Stimulated activated CD4-positive, alpha-beta T cell treated with anti-CD3 and anti-CD28 coated beads, Interleukin-12 subunit alpha, Interleukin-12 subunit beta, amount 100 ng/mL, for 48 hours (primary cell): ENCODE data around the gene TEX13D.
A peak's percentile ranks its signal among the peaks of the same experiment; 100 is the strongest.
"Not testable (repeated sequence)": the region's sequence is repeated elsewhere in the genome, so short reads cannot be mapped to it uniquely, and the experiment has no call there.

ENCODE experiments used
- DNase-seq, 3 donors: peaks; one replicate each; pipeline ENCODE4 v3.0.0-alpha.2; 2020; ENCODE audit warnings: low read depth in 2 of 3, low spot score in 1 of 3

TEX13D gene

DNA sequence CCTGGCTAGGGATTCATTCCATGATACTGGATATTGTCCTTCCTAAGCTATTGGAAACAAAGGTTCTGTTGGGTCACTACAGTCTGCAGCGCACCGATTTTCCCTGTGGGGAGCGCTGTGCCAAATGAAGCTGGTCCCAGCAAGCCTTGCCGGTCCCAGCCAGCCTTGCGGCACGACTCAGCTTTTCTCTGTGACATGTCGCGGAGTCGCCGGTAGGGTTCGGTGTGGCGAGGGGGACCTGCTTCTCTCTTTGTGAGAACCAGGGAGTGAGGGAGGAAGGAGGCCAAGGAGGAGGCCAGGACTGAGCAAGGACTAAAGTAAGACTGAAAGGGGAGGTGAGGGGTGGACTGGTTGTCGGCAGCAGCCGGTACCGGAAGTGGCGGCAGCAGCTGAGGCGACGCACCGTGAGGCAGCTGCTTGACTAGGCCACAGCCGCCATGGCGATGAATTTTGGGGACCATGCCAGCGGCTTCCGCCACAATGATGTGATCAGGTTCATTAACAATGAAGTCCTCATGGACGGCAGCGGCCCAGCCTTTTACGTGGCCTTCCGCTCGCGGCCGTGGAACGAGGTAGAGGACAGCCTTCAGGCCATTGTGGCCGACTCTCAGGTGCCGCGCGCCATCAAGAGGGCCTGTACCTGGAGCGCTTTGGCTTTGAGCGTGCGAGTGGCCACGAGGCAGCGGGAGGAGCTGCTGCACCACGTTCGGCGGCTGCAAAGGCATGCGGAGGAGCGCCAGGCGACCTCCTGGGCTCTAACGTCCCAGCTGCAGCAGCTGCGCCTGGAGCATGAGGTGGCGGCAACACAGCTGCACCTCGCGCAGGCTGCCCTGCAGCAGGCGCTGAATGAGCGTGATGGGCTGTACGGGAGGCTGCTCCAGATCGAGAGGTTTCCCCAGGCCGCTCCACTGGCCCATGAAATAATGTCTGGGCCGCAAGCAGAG, at the start of gene TEX13D:
Gene TEX13D, plus strand, starts transcription at position 180 of the 944 bp plus-strand sequence. Its CDS starts 258 bp downstream, at position 438.
- DNase-seq: no peak

DNA sequence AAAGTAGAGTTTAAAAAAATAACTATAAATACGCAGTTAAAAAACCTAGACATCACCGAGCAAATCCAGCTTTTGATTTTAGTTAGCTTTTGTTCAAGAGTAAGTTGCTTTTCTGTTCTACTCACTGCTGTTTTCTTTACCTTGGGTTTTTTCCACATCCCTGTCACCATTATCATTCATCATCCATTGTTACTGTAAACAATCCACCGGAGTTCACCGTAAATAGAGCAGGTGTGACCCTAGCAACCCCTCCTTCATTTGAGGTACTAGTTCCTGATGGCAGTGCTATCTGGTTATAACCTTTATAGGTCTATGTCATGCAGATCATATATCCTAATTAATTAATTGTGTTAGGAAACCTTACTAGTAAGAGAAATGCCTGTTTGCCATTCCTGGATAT, 43.0 kb upstream of the TEX13D start:
- no peak for DNase-seq

DNA sequence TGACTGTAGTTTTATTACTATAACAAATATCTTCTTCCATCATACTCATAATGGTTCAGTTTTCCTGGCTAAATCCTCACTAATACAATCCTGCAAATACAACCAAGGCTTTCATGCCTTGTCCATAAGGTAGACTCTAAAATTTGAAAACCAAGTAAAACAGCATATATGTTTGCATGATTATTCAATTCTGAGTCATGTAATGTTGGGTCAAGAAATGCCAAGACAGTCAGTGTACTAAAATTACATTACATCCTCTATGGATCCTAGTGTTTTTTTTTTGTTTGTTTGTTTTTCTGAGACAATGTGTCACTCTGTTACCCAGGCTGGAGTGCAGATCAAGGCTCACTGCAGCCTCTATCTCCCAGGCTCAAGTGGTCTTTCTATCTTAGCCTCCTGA, 38.6 kb upstream of the TEX13D start:
- DNase-seq: no peak

DNA sequence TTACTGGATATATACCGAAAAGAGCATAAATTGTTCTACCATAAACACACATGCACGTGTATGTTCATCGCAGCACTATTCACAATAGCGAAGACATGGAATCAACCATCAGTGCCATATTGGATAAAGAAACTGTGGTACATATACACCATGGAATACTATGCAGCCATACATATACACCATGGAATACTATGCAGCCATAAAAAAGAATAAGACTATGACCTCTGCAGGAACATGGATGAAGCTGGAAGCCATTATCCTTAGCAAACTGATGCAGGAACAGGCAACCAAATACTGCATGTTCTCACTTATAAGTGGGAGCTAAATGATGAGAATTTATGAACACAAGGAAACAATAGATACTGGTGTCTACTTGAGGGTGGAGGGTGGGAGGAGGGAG, 33.1 kb upstream of the TEX13D start:
- not testable (repeated sequence) for DNase-seq

DNA sequence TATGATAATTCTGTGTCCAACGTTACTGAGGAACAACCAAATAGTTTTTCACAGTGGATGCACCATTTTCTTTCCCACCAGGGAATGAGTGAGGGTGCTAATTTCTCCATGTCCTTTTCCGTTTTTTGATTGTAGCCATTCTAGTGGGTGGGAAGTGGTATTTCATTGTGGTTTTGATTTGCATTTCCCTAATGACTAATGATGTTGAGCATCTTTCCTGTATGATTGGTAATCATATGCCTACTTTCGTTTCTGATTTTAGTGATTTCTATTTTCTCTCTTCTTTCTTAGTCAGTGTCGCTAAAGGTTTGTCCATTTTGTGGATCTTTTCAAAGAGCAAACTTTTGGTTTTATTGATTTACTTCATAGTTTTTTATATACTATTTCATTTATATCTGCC, 32.1 kb upstream of the TEX13D start:
- DNase-seq: no peak

DNA sequence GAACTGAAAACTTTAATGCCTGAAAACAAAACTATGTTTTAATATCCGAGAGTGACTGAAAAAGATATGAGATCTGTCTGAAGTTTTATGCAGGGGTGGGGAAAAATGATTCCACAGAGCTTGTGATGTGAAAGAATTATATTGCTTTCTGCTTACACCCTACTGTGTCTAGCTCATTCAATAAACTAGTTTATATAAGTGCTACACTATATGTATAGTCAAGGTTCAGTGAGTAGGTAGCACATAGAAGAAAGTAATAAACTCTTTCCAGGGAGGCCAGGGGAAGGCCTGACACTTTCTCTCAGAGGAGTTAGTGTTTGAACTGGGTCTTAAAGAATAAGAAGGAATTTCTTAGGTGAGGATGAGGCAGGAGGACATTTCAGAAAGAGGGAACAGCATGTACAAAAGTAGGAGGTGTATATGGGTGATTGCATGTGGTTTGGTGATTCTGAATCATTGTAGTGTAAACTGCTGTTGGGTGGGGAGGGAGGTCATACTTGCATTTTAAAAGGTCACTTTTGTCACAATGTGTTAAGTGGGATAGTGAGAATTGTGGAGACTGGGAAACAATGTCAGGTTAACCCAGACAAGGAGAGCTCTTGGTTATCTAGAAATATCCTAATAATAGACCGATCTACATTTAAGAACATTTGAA, 25.1 kb upstream of the TEX13D start:
- DNase-seq: no peak

DNA sequence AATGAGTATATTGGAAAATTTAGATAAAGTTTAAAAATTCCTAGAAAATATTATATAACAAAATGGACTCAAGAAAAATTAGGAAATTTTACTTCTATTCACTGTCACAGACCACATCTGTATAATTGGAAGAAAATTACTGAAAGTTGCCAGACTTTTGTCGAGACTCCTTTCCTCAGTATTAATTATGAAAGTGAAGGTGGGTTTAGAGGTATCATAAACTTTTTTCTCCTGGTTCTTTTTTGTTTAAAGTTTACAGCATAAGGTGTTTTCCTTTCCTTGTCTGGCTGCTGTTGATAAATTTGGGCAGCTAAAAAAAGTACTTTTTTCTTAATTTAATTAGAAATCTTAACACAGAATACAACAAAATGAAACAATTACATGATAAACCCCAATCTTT, 6.7 kb upstream of the TEX13D start:
- no peak for DNase-seq

DNA sequence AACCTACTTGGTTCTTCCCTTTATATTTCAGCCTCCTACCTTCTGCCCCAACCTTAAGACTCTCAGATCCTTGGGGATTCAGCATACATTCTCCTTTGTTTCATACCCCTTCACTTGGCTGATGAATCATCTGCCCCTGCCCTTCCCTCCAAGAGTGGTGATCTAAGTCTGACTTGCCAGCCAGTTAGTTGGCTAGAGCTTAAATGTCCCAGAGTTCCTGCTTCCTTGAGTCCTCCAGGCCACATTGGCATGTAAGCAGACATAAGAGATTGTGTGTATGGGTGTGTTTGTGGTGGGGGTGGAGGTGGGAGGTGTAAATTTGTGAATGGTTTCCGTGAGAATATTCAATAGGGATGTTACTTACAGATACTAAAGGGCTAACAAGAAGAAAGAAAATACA, 3.7 kb upstream of the TEX13D start:
- no peak for DNase-seq

DNA sequence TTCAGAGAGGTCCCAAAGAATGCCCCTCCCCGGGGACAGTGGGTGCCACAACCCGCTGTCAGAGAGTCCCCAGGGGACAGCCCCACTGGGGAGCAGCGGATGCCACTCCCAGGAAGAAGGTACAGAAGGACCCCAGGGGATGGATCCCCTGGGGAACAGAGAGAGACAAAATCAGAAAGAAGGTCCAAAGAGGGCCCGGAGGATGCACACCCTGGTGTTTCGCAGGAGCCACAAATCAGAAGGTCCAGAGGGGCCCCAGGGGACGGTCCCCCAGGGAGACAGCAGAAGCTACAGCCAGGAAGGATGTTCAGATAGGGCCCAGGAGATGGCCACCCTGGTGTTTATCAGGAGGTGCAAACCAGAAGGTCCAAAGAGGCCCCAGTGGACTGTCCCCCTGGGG, 1.4 kb downstream of the TEX13D start:
- DNase-seq: no peak

DNA sequence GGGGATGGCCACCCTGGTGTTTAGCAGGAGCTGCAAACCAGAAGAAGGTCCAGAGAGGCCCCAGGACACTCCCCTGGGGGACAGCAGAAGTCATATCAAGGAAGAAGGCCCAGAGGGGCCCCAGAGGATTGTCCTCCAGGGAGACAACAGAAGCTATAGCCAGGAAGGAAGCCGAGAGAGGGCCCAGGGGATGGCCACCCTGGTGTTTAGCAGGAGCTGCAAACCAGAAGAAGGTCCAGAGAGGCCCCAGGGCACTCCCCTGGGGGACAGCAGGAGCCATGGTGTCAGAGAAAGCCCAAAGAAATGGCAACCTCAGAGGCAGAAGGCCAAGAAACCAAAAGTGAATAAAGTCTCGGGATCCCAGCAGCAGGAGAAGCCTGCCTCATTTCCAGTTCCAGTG, 2.1 kb downstream of the TEX13D start:
- DNase-seq: not testable (repeated sequence)

DNA sequence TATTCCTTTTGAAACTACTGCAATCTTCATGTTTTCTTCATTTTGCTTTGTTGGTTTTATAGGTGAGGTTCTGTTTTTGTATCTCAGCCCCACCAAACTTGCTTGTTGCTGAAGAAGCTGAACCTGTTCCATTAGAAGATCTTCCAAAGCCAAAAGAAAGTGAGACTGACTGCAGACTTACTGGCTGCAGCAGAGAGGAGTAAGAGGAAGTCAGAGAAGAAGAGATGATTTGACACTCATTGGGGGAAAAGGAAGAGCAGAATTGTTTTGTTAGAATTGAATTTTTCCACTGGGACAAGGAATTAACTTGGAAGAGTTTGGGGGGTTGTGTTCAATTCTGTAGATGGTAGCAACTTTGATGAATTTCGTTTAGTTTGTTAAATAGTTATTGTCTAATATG, 3.1 kb downstream of the TEX13D start:
- DNase-seq: no peak

DNA sequence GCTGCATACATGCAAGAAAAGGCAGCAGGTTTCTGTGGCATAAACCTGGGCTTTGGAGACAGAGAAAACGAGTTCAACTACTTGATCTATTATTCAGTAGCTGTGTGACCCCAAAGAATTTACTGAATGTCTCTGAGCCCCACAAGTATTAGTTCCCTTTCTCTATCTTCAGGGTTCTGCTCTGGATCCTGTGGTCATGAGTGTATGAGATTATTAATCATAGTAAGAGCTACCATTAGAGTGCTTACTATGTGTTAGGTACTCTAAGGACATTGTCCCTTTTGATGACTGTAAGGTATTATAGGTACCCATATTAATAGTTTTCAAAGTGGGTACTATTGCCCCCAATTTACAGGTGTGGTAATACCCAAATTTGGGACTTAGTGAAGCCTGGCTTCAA, 5.5 kb downstream of the TEX13D start:
- no peak for DNase-seq

DNA sequence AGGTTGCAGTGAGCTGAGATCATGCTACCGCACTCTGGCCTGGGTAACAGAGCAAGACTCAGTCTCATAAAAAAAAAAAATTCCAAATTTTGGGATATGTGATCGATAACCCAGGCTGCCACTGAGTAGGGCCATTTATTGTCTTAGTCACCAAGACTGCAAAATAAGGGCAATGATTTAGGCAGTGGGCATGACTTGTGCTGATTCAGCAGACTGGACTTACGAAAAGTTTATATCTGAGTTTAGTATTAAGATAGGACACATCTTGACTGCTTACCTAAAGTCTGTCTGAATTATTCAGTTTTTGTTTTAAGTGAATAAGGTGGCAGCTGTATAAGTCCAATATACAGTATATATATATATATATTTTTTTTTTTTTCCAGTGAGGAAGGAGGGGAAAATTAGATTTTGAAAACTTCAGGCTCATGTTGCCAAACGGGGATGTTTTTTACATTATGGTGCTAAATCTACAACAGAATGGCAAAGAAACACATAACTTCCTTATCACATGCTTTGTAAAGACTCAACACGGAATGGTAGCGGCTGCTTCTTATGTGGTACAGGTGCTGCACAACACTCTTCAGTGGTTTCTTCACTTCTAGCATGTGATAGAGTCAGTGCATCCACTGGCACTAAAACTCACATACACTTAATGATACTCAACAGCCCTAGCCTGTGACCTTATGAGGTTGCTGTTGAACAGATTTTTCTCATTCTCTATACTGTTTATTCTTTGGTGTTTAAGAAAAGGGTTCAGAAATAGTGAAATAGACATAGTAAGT, 6.5 kb downstream of the TEX13D start:
- DNase-seq: no peak

DNA sequence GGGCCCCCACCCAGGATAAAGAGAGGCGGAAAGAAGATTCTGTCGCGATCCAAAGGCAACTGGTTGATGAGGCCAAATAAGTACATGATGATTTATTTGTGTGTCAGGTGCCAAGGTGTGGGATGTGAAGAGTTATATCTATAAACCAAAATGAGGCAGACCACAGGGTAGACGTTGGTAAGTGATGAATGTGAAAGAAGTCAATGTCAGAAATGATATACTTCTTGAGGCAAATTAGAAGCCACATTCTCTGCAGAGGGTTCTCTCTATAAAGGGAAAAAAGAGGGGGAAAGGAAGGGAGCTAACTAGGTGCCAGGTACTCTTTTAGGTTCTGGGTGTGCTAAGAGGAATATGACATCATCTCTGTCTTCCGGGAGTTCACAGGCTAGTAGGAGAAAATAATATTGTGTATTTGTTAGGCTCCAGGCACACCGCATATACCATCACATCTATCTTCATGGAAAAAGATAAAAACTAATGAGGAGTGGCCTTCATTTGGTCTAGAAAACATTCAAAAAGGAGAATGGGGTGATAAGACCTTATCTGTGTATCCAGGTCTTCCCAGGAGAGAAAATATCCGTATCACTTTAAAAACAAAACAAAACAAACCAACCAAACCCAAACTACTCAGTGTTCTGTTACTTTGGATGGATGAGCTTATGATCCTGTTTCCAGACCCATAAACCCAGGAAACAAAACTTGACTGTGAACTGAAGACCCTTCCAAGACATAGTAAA, 9.1 kb downstream of the TEX13D start:
- no peak for DNase-seq

DNA sequence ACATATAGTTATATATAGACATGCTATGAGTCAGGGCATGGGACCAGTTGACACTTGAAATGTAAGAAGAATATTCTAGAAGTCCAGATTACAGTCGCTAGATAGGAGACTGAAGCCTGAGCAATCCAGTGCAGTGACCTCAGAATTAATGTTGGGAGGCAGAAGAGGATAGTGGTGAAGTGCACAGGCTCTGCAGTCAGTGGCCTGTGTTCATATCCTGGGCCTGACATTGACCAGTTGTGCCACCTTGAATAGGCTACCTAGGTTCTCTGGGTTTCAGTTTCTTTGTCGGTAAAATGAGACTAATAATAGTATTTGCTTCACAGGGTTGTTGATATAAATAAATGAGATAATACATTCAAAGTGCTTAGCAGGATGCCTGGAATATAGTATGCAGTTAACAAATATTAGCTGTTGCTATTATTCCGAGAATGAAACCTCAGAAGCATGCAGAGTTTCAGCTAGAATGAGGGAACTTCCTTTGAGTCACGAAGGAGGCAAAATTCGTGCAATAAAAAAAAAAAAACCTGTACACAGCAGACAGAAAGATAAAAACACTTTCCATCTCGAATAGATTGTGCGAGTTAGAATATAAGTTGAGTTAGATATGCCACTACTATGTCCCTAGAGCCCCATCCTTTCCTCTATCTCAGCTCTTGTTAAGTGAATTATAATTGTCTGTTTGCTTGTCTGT, 9.9 kb downstream of the TEX13D start:
- DNase-seq: no peak

DNA sequence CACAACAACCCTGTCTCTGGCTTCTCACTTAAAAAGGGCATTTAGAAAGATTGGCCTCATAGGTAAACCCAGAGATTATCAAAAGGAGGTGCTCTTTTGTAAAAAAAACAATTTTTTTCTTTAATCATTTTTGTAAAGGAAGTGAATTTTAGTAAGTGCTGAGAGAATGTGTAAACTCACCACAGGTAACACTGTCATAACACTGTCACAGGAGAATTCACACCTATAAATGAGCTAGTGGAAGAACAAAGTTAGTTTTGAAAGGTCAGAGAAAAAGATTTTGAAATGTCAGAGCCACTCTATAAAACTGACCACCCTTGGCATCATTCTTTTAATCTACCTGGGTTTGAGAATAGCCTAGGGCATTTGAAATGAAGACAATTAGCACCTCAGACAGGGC, 10.6 kb downstream of the TEX13D start:
- DNase-seq: no peak

DNA sequence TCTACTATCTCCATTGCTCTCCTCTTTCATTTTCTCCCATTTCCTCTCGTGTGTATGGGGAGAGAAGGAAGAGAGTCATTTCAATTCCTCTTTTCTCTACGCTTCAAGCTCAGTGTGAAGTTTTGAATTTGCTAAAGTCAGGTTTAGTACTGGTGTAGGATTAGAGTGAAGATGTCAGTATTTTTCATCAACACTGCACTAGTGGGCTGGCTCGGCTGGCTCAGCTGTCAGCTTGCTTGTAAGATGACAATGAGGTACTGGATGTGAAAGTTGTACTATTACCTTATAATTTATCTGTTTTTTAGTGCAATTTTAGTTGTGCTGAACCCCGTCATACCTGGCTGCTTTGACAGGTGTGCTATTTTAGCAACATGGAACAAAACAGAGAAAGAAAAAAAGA, 11.8 kb downstream of the TEX13D start:
- DNase-seq: no peak

DNA sequence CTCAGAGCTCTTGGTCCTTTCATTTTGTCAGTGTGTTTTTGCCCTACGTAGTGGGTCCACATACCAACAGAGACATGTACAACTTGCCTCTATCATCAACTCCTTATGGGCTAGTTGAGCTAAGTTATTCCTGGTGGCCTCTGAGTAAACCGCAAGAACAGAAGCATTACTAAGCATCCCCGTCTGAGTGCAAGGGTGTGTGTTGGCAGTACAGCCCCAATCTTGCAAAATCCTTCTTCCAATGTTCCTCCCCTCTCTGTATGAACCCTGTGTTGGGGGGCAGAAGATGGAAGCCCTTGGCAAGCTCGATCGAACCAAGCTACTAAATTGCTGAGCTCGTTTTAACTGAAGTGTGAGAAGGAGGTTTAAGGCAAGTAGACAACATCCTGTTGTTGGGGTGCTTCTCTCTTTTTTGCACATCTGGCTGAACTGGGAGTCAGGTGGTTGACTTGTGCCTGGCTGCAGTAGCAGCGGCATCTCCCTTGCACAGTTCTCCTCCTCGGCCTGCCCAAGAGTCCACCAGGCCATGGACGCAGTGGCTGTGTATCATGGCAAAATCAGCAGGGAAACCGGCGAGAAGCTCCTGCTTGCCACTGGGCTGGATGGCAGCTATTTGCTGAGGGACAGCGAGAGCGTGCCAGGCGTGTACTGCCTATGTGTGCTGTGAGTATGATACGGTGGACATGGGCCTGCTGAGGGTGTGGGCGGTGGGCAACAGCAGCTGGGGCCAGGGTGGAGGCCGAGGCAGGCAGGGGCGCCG, 13.8 kb downstream of the TEX13D start, which contains the start of gene SH2D1A:
Gene SH2D1A, plus strand, starts transcription at position 447 of the 760 bp plus-strand sequence. Its CDS starts 80 bp downstream, at position 527.
- DNase-seq: no peak

DNA sequence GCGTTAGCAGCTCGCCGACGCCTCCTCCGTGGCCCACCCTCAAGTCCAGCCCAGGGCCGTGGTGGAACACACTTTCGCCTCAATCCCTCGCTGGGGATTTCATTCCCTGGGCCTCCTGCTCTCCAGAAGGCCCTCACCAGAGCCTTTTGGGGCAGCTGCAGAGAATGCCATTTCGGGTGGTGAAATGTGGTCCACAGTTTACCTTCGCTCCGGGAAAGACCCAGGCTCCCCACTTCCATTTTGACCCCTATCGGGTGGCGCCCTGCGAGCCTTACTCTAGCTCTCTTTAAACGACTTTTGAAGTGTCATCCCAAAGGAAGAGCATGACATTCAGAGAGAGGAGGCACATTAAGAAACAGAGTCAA, 14.4 kb downstream of the TEX13D start:
- no peak for DNase-seq

DNA sequence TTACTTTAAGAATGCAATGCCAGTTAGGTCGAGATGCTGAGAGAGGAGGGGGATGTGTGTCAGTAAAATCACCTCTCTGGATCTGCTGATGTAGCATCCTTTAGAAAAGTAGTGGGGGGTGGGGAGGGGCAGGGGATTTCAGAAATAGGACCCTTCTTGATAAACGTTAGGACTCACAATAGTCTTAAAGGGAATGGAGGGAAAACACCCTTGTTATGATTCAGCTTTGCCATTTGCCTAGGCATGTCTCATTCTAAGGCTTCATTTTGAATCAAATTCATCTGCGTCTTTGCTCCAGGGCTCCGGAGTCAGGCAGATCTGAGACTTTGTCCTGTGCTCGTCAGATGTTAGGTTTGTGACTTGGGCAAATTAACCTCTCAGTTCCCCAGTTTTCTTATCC, 14.8 kb downstream of the TEX13D start:
- DNase-seq: peak in 1 of 3 donors; percentile 32
